Measurements from ENCODE around the gene EN2. TPM values are rescaled to one million over a fixed set of nuclear protein-coding genes. Genes with fewer than 3 reads are reported as not detected.

The EN2 gene
- total RNA-seq, 4 donors from 2014 or later = 0.15 to 2.1 TPM; not detected in 2

DNA sequence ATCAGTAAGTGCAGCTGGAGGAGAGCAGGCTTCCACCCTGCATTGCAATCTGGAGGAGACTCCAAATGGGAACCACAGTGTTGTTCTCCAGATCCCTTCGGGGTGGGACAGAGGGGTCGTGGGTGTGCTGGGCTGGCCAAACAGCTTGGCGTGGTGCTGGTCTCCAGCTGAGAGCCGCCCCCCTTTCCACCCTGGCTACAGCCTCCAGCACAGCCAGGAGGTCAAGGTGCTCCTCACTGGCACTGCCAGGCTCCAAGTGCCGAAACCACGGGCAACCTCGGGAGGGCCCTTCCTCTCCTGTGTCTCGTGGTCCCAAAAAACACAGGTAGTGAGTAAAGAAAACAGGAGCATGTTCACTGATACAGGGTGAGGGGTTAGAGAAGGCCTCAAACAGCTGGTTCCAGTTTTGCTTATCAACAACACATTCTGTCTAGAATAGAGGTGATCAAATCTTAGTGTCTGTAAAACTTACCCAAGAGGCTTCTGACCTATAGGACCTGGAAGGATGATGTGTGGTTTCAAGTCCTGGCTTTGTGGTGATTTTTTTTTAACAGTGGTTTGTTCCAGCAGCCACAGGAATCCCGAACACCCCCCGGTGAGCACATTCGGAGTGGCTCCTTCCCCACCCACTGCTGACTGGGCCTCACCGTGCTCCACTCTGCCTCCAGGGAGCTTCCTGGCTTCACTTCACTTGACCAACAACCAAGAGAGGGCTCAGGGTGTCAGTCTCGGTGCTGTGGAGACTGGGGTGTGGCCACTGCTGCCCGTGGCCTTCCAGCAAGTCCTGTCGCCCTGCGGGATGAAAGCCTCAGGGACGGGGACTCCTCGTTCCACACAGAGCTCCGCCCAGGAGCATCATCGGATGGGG lies 31.2 kb upstream of the EN2 start:
- intact Hi-C loops (cut with DNase I; ENCODE audit: low total_unique reads) = no loop called here
- Histone ChIP-seq H3K9me3 (no peaks in the 10 kb centered on the region), H3K27ac (no peak overlapping the region), H3K4me3 (no peak overlapping the region), H3K36me3 (no peaks in the 10 kb centered on the region), H3K4me1 (no peaks in the 10 kb centered on the region), H3K27me3 (no peaks in the 10 kb centered on the region)
- TF ChIP-seq, protein P1, sequence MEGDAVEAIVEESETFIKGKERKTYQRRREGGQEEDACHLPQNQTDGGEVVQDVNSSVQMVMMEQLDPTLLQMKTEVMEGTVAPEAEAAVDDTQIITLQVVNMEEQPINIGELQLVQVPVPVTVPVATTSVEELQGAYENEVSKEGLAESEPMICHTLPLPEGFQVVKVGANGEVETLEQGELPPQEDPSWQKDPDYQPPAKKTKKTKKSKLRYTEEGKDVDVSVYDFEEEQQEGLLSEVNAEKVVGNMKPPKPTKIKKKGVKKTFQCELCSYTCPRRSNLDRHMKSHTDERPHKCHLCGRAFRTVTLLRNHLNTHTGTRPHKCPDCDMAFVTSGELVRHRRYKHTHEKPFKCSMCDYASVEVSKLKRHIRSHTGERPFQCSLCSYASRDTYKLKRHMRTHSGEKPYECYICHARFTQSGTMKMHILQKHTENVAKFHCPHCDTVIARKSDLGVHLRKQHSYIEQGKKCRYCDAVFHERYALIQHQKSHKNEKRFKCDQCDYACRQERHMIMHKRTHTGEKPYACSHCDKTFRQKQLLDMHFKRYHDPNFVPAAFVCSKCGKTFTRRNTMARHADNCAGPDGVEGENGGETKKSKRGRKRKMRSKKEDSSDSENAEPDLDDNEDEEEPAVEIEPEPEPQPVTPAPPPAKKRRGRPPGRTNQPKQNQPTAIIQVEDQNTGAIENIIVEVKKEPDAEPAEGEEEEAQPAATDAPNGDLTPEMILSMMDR (IDR thresholded peaks at IDR 0.05) = no peak
- DNase-seq = no peak

DNA sequence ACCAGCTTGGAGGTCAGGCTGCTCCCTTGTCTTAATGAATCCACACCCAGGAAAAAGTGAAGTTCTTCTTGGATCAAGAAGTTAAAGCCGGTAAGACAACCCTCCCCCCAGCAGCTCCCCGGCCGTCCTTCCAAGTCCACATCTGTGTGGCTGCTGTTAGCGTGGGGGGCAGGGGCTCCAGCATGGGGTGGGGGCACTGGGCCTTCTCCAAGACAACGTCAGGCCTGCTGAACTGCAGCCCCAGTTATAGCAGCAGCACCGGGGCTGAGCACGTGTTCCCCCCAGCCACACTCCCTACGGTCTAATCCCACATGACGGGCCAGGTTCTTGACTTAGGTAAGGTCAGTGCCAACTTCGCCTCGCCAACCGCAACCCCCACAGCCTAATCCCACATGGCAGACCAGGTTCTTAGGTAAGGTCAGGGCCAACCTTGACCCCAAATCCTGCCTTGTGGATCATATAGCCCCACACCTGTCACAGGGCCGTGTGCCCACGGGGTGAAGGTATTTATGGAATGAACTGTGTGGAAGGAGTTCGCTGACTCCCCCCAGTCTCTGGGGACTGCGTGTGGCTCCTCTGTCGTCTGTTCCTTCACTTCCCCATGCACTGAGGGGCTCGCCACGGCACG lies 30.4 kb upstream of the EN2 start:
- H3K27me3 ChIP-seq = no peaks in the 10 kb centered on the region
- no peak overlapping the region for H3K4me3 ChIP-seq
- H3K36me3 ChIP-seq = no peaks in the 10 kb centered on the region
- intact Hi-C loops (cut with DNase I; ENCODE audit: low total_unique reads) = no loop called here
- H3K9me3 ChIP-seq = no peaks in the 10 kb centered on the region
- no peak for DNase-seq
- no peak overlapping the region for H3K27ac ChIP-seq
- TF ChIP-seq POLR2A (IDR thresholded peaks at IDR 0.05) = no peak
- TF ChIP-seq, protein P1 (IDR thresholded peaks at IDR 0.05) = no peak
- H3K4me1 ChIP-seq = no peaks in the 10 kb centered on the region

DNA sequence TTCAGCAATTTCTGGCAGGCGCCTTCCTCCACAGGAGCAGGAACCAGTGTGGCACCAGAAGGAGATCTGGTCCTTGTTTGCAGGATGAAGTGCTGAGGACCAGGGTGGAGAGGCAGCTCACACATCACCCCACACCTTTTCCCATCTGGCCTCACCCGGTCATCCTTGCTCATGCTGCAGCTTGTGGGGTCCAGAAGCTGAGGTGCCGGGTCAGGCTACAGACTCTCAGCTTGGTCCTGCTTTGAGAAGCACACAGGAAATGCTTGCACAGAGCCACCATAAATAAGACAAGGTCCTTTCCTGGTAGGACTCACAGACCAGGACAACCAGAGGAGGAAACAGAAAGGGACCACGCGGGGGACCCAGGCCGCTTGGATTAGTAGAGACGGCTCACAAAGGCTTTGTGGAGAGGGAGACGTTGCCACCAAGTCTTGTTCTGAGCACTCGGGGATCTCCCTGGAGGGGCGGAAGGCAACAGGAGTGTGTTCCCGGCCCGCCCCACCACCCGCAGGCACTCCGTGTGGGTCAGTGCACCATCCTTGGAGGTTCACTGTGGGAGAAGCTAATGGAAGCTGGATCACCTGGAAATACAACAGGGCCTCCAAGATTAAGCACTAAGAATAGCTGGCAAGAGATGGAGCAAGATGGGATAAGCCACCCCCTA lies 29.6 kb upstream of the EN2 start:
- Histone ChIP-seq H3K27ac (no peak overlapping the region), H3K36me3 (no peaks in the 10 kb centered on the region), H3K4me1 (no peaks in the 10 kb centered on the region), H3K4me3 (no peak overlapping the region), H3K9me3 (no peaks in the 10 kb centered on the region), H3K27me3 (no peaks in the 10 kb centered on the region)
- intact Hi-C loops (cut with DNase I; ENCODE audit: low total_unique reads) = no loop called here
- TF ChIP-seq, protein P1 (IDR thresholded peaks at IDR 0.05) = no peak
- TF ChIP-seq POLR2A (IDR thresholded peaks at IDR 0.05) = no peak
- no peak for DNase-seq

DNA sequence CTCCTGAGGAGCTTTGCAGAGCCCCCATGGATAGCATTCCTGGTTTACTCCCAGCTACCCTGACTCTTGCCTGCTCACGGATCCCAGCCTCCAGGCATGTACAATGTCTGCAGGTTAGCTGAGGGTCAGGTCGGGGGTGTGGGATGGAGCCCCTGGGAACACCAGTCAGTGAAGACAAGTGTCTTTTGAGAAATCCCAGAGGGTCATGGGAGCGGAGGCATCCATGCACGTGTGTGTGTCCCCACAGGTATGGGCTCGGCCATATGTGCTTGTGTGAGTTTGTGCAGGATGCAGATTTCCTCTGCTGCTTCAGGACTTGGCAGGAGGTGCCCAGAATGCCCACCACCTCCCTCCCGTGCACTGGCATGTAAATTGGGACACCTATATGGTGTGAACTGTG lies 28.3 kb upstream of the EN2 start:
- intact Hi-C loops (cut with DNase I; ENCODE audit: low total_unique reads) = no loop called here
- no peaks in the 10 kb centered on the region for H3K27me3 ChIP-seq

More for the DNA sequence above, 28.3 kb upstream of the EN2 start:
- TF ChIP-seq, protein P1 (IDR thresholded peaks at IDR 0.05) = no peak
- TF ChIP-seq POLR2A (IDR thresholded peaks at IDR 0.05) = no peak
- no peak for DNase-seq
- Histone ChIP-seq H3K4me3 (no peak overlapping the region), H3K36me3 (no peaks in the 10 kb centered on the region), H3K9me3 (no peaks in the 10 kb centered on the region), H3K27ac (no peak overlapping the region), H3K4me1 (no peaks in the 10 kb centered on the region)

Data from uterus (tissue), 4 donors.